GM12878 (cell line): ENCODE results near the gene PHACTR1. TPM values are rescaled to one million over a fixed set of nuclear protein-coding genes. Genes with fewer than 3 reads are reported as not detected.

Source experiments
- MEF2A ChIP-seq: IDR thresholded peaks from 2 replicates; pipeline ENCODE4 v1.6.1; 2011; ENCODE audit warnings: low read depth, mild to moderate bottlenecking, low read length, moderate library complexity; ENCODE audit not compliant: insufficient read depth
- RCOR1 ChIP-seq: conservative IDR thresholded peaks from 2 replicates; pipeline ENCODE4 v1.6.1; 2012; ENCODE audit warnings: low read depth, low read length, improper control_type of control experiment
- SIX5 ChIP-seq: IDR thresholded peaks from 2 replicates; pipeline ENCODE4 v1.6.1; 2011; ENCODE audit warnings: mild to moderate bottlenecking, low read depth, low read length, moderate library complexity; ENCODE audit not compliant: severe bottlenecking
- SUPT20H ChIP-seq: IDR thresholded peaks from 2 replicates; pipeline ENCODE4 v1.6.1; 2011; ENCODE audit warnings: low read depth, mild to moderate bottlenecking, low read length, moderate library complexity, borderline replicate concordance; ENCODE audit not compliant: control insufficient read depth
- polyA plus RNA-seq, 11 experiments: library from polyadenylated mRNA; depleted of rRNA in 4 of 11; unstranded in 6 of 11; stranded (reverse) in 5 of 11; fragments of >200 nt; fragmentation: Nextera tagmentation in 4 of 11; fragmentation: Illumina TruSeq in 1 of 11; extraction: Ambion mirVana in 4 of 11; extraction: Trizol in 1 of 11; gene quantifications; 1 replicate in 1 of 11; 2 replicates in 10 of 11; pipeline versions ENCODE4 v1.2.1 to v1.2.3, GENCODE V29; 2011 to 2016; ENCODE audit warnings: inconsistent platforms in 2 of 11, missing spikeins in 2 of 11, low read depth in 1 of 11
- total RNA-seq, 4 experiments: library from RNA; depleted of rRNA in 3 of 4; stranded (reverse); fragments of >200 nt in 3 of 4; fragmentation: Illumina TruSeq in 1 of 4; extraction: Trizol in 1 of 4; gene quantifications; 2 replicates each; pipeline versions ENCODE4 v1.2.1 to v1.2.3, GENCODE V29; 2013 to 2021
- TF ChIP-seq, protein P1 (sequence below): IDR thresholded peaks from 2 replicates; pipeline ENCODE4 v1.6.1; 2012; ENCODE audit warnings: mild to moderate bottlenecking, low read depth, low read length
- TF ChIP-seq, protein P2 (sequence below): IDR thresholded peaks from 2 replicates; pipeline ENCODE4 v1.6.1; 2011; ENCODE audit warnings: borderline replicate concordance, low read depth, mild to moderate bottlenecking, moderate library complexity, mixed read lengths, low read length; ENCODE audit not compliant: insufficient read depth; ENCODE audit errors: extremely low read length
- TF ChIP-seq, protein P3 (sequence below): fragments of 450-650 bp; IDR thresholded peaks from 2 replicates; pipeline ENCODE4 v1.6.1; 2016; ENCODE audit warnings: mild to moderate bottlenecking

The PHACTR1 gene
- total and polyA plus RNA-seq, 10 of the 15 experiments (the other 5 are each of a cell fraction or from before 2014, with no cell fraction given) = 34.2 to 94.6 (median 62.3) TPM

DNA sequence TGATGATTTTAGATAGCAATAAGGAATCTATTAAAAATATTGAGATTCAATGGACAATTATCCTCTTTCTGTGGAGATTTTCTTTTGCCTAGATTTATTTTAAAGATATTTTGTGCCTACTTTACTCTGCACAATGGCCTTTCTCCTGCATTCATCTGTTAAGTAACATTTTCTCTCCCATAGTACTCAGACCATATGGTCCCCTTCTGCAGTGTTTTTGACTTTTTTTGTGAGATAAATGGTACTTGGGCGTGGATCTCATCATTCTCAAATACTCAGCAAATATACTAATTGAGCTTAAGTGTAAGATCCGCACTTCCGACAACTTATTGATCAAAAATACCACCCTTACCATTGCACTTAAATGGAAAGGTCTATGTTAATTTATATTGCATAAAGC lies 55.8 kb downstream of the PHACTR1 start (continued):
- TF ChIP-seq, protein P1, sequence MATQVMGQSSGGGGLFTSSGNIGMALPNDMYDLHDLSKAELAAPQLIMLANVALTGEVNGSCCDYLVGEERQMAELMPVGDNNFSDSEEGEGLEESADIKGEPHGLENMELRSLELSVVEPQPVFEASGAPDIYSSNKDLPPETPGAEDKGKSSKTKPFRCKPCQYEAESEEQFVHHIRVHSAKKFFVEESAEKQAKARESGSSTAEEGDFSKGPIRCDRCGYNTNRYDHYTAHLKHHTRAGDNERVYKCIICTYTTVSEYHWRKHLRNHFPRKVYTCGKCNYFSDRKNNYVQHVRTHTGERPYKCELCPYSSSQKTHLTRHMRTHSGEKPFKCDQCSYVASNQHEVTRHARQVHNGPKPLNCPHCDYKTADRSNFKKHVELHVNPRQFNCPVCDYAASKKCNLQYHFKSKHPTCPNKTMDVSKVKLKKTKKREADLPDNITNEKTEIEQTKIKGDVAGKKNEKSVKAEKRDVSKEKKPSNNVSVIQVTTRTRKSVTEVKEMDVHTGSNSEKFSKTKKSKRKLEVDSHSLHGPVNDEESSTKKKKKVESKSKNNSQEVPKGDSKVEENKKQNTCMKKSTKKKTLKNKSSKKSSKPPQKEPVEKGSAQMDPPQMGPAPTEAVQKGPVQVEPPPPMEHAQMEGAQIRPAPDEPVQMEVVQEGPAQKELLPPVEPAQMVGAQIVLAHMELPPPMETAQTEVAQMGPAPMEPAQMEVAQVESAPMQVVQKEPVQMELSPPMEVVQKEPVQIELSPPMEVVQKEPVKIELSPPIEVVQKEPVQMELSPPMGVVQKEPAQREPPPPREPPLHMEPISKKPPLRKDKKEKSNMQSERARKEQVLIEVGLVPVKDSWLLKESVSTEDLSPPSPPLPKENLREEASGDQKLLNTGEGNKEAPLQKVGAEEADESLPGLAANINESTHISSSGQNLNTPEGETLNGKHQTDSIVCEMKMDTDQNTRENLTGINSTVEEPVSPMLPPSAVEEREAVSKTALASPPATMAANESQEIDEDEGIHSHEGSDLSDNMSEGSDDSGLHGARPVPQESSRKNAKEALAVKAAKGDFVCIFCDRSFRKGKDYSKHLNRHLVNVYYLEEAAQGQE = no peak
- TF ChIP-seq, protein P2, sequence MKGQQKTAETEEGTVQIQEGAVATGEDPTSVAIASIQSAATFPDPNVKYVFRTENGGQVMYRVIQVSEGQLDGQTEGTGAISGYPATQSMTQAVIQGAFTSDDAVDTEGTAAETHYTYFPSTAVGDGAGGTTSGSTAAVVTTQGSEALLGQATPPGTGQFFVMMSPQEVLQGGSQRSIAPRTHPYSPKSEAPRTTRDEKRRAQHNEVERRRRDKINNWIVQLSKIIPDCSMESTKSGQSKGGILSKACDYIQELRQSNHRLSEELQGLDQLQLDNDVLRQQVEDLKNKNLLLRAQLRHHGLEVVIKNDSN = no peak
- no peak for TF ChIP-seq MEF2A
- TF ChIP-seq, protein P3, sequence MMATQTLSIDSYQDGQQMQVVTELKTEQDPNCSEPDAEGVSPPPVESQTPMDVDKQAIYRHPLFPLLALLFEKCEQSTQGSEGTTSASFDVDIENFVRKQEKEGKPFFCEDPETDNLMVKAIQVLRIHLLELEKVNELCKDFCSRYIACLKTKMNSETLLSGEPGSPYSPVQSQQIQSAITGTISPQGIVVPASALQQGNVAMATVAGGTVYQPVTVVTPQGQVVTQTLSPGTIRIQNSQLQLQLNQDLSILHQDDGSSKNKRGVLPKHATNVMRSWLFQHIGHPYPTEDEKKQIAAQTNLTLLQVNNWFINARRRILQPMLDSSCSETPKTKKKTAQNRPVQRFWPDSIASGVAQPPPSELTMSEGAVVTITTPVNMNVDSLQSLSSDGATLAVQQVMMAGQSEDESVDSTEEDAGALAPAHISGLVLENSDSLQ = no peak
- TF ChIP-seq SUPT20H = no peak
- no peak for TF ChIP-seq SIX5
- no peak for TF ChIP-seq RCOR1
